Stimulated activated CD8-positive, alpha-beta memory T cell treated with anti-CD3 and anti-CD28 coated beads, Interleukin-2, amount 100 ng/mL, for 48 hours (primary cell): ENCODE measurements around the gene SLC8A1.

Source experiments
- DNase-seq, 2 donors: peaks; one replicate each; pipeline ENCODE4 v3.0.0-alpha.2; 2020; ENCODE audit warnings: low read depth in 2 of 2

Gene SLC8A1

DNA sequence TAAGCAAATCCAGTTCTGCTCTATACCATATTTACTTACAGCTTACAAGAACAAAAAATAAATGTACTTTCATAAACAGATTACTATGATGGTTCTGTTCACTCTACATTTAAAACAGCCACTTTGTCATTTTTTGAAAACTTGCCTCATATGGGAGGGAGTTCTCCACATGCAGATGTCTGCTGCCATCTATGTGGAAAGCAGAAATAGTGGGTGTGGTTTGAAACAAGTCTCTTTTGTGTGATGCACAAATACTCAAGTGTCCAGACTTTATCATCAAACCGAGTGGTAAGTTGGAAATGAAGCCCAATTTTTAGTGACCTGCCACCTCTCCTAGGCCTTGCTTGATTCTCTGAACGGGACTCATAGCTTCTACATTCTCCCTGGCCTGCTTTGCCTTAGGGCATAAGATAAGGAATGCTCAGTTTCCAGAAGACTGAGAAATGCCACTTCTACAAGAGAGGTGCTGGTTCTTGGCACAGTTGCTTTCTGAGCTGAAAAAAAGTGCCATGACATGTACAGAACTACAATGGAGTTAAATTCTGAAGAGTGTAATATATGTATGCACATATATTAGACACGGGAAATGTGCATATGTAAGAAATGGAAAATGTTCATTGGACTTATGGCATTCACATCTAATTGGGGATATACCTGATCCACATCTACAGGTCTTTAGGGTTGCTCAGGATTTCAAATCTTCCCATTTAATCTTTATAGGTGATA, 221.0 kb downstream of the SLC8A1 start:
- DNase-seq = no peak

DNA sequence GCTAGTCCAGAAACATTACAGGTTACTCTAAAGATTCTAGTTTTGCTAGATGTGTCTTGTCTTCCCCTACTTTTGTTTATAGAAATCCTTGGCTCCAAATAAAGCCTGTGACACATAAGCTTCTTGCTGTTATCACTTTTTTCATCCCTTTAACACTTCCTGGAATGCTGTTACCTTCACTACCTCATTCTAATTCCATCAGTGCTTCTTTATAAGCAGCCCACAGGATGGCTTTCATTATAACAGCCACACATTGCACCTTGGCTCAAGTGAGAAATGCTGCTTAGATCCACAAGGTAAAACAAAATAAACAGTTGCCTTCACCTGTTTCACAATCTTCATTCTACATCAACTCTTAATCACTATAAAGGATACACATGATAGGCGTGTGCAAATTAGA, 221.7 kb downstream of the SLC8A1 start:
- DNase-seq = no peak

GRCh38 chr2:40228310-40228709, 223.6 kb downstream of the SLC8A1 start:
- DNase-seq = no peak

DNA sequence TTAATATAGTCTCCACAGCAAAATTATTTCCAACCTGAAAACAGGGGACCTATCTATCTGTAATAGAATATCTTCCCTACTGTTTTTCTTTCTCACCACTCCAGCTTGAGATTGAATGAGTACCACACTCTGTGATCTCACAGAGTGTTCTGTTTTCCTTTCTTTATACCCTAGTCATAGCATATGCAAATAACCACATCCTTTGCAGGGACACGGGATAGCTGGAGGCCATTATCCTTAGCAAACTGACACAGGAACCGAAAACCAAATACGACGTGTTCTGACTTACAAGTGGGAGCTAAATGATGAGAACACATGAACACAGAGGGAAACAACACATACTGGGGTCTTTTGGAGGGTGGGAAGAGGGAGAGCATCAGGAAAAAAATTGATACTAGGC, 224.7 kb downstream of the SLC8A1 start:
- no peak for DNase-seq

DNA sequence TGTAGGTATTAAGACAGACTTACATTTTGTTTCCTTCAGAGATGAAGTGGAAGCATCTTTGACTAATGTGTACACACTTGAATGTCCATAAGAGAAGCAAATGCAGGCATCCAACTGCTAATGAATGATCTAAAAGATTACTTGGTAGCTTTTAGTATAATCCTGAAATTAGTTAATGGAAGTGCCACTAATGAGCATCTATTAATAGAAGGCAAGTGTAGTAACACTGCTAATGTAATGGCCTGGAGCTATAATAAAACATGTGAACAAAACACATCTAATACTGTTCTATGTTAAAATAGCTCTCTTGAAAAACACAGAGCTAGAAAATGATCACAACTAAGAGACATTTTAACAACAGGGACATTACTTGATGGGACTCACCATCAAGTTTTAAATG, 225.3 kb downstream of the SLC8A1 start:
- no peak for DNase-seq

GRCh38 chr2:40225670-40226210, 226.2 kb downstream of the SLC8A1 start:
- no peak for DNase-seq

DNA sequence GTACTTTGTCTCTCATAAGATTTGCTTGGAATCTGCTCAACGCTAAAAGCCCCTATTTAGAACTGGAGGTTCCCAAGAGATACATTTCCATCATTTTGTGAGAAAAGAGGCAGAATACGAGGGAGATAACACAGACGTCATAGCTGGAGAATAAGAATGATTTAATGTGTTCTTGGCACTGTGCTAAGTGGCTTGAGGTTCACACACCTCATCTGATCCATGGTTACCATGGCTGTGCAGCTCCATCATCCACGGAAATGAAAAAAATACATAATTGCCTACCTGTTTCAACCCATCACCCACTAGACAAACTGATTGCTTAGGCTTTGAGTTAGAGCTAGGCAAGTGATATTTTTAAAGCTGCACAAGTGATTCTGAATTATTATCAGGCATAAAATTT, 227.6 kb downstream of the SLC8A1 start:
- DNase-seq = no peak

DNA sequence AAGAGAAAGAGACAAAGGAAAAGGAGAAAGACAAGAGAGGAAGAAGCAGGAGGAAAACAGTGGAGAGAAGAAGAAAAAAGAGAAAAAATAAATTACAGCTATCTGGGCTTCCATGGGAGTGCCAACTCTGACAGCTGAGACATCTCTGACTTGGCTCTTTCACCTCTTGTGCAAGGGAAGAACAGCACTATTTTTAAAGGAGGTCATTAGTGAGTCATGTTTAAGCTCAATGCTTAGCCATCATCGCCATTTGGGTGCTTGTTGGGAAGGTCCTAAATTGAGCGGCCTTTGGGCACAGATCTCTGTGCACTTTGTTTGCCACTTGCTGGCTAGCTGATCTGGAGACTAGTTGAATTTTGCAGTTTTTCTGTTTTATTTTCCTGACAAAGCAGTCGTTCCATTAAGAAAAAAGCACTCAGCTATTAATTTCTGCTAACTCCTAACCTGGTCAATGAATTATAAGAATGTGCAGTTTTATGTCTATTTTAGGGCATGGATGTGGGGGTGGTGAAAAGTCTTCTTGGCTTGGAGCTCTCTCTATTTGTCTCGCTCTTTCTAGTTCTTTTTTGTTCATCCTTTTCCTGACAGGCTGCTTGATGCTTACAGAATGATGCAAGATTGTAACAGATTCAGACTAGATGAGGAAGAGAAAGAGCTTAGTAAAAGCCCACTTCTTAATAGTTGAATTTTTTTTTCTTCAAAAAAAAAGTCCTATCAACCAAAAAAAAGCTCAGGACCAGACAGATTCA, 231.5 kb downstream of the SLC8A1 start:
- DNase-seq = no peak

DNA sequence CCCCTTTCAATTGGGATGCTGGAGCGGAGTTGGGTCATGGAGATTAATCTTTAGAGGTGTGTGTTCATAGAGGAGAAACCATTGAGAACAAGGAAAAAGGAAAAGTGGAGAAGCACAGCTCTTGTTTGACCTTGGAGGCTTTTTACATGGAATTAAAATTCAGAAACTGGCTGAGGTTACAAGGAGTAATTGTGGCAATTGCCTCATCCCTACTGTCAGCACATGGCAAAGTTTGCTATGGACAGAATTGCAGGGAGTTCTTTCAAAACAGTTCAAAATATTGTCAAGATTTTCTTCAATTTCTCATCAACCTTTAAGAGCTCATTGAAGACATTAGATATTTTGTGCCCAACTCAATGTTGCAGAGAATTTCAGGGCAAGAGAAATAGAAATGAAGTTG, 232.7 kb downstream of the SLC8A1 start:
- DNase-seq = no peak

- no peak for DNase-seq
Observed at GRCh38 chr2:40218679-40219078, 233.2 kb downstream of the SLC8A1 start.

DNA sequence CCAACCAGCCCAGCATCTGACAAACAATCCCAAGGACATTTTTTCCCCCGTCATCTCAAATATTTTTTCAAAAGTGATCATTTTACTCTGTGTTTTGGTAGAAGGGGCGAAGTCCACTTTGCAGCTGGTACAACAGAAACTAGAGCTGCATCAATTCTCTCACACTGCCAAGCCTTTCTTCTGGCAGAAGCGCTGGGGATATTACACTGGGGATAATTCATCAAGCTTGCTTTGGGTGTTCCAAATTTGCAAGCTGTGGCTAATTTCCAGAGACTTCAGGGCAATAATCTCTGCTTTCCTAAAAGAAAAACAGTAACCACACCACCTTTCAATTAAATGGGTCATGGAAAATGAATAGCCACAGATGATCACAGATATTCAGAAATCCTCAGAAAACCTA, 238.3 kb downstream of the SLC8A1 start:
- no peak for DNase-seq

DNA sequence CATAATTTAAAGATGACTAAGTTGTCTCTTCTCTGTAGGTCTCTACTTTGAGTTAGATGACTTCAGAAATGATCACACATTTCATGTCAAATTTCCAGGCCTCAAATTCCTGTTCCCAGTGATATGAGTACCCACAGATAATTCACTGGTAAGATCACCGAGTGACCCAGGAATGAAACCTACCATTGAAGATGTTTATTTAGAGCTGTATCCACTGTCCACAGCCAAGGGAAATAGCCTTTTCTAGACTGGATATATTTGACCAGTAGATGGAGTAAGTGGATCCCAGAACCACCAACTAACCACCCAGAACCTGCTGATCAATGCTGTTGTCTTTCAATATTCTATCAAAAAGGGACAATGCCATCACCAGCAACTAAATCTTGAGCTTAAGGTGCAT, 238.8 kb downstream of the SLC8A1 start:
- no peak for DNase-seq

DNA sequence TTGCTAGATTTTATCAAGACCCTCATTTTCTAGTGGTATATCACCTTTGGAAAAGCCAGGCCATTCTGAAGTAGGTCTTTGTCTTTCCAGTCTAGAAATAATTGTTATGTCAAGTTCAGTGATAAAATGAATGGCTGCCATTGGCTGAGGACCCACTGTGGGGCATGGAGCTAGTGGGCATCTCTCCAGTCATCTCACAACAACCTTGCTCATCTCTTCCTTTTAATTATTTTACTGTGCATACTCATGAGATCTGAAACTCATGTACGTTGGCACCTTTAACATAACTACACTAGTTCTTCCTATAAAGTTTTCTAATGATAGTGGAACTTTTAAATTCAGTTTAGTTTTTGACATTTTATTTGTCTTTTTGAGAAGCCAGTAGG, 240.9 kb downstream of the SLC8A1 start:
- no peak for DNase-seq

- DNase-seq = no peak
Observed at GRCh38 chr2:40210344-40210967, 241.4 kb downstream of the SLC8A1 start.

DNA sequence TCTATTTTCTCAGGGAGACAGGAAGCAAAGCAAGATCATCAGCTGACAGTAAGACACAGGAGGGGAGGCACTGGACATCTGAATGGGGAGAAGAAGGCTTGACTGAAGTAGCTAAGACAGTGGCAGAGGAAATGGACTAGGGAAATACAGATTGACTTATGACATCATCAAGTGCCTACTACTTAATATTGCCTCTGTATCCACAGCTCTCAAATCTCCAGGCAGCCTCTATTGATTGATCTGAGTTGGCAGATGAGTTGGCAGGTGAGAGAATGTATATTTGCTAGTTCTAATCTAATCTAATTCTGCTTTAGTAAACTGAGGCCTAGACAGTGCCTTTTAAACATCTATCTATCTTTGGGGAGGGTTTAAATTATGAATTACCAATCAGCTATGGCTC, 242.1 kb downstream of the SLC8A1 start:
- DNase-seq = no peak

GRCh38 chr2:40208463-40208862, 243.4 kb downstream of the SLC8A1 start:
- DNase-seq = no peak

DNA sequence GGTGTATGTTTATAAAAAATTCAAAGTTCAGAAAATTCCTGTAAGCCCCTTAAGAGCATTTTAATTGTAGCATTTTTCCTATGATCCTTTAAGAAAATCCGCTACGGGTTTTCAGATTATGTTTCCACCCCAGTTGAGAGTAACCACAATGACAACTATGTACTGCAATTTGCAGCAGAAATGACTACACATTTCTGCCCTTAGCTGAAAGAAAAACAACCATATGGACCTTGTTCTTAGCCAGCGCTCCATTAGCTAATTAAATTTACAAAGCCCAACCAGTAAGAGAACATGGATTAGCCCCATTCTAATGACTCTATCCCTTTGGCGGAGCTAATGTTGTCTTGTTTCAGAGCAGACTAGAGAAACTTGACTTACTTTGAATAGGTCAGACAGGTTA, 247.6 kb downstream of the SLC8A1 start:
- no peak for DNase-seq

GRCh38 chr2:40202798-40203400, 249.0 kb downstream of the SLC8A1 start:
- no peak for DNase-seq

- DNase-seq = no peak
Observed at GRCh38 chr2:40201425-40201824, 250.5 kb downstream of the SLC8A1 start.

GRCh38 chr2:40200366-40200915, 251.4 kb downstream of the SLC8A1 start:
- DNase-seq = no peak

DNA sequence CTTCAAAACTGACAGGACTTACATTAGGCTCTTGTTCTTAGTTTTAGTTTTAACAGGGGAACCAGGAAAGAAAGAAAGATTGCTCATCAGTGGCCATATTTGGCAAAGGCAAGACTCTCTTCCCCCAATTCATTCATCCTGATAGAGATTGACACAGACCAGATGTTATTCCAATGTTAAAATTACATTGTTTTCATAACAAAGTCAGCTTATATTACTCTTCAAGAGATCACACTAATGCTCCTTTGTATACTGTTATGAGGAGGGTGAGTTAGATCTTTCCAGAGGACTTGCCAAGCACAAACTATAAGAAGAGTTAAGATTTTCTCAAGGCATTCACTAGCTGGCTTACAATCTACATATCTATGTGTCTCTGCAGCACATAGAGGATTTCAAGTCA, 252.1 kb downstream of the SLC8A1 start:
- no peak for DNase-seq

DNA sequence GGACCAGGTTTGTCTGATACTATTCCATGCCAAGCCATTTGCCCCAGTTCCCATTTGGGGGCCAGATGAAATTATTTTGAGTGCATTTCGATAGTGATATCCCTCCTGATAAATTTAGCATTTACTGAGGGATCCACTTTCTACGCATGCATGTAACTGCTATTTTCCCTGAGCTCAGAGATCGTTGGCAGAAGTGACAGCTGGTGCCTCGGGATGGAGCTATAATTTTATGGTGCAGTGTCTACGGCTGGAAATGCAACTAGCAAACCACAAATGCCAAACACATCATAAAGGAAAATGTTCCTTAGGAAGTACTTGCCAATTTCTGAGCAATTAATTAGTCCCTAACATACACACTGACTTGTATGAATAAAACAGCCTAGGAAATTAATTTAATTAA, 254.8 kb downstream of the SLC8A1 start:
- DNase-seq = no peak
